OCI-LY3 (cell line): ENCODE data around the gene BMI1.

ENCODE experiments used
- EZH2phosphoT487 ChIP-seq: fragments of 200-600 bp; shearing (Covaris generic); IDR thresholded peaks from 2 replicates; pipeline ENCODE4 v1.6.1; 2018; ENCODE audit warnings: antibody characterized with exemption, mixed run types, low read depth
- TF ChIP-seq, protein P1 (sequence below): fragments of 200-600, 300-600 bp; sonication (generic); IDR thresholded peaks from 2 replicates; pipeline ENCODE4 v1.5.1; 2014; ENCODE audit warnings: antibody characterized with exemption, low read length, low read depth

DNA sequence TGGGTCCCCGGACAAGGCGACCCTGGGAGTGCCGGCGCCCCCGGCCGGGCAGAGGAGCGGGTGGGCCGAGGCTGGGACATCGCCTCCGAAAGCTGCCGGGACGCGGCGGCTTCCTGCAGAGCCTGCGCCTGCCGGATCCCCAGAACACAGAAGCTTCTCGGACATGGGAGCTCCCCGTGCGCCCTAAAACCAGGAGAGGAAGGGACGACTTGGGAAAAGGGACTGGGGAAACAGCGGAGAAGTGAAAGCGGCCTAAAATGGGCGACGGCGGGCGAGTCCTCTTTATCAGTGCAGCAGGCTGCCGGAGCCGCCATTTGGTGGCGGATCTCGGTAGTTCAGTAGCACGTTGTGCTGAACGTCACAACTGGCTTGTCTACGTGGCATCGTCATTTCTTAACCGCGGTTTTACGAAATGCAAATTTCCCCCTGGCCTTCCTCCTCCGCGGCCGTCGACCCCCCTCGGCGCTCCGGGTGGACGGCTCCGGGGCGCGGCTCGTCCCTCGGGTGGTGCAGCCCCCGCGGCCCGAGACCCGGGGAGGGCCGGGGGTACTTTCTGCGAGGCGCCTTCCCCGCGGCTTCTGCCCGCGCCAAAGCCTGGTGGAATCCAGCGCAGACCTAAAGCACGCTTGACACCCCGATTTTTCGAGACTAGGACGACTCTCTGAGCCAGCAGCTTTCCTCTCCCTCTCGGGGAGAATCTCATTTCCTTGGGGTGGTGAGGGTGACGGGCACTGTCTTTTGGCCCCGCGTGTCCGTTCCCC lies 14.5 kb downstream of the BMI1 start:
- TF ChIP-seq EZH2phosphoT487, result no peak
- TF ChIP-seq, protein P1, sequence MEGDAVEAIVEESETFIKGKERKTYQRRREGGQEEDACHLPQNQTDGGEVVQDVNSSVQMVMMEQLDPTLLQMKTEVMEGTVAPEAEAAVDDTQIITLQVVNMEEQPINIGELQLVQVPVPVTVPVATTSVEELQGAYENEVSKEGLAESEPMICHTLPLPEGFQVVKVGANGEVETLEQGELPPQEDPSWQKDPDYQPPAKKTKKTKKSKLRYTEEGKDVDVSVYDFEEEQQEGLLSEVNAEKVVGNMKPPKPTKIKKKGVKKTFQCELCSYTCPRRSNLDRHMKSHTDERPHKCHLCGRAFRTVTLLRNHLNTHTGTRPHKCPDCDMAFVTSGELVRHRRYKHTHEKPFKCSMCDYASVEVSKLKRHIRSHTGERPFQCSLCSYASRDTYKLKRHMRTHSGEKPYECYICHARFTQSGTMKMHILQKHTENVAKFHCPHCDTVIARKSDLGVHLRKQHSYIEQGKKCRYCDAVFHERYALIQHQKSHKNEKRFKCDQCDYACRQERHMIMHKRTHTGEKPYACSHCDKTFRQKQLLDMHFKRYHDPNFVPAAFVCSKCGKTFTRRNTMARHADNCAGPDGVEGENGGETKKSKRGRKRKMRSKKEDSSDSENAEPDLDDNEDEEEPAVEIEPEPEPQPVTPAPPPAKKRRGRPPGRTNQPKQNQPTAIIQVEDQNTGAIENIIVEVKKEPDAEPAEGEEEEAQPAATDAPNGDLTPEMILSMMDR, result no peak
